Loucy (cell line): ENCODE data around the gene BEGAIN.

Source experiments
- H2AFZ ChIP-seq: fragments of 200-600 bp; sonication (generic); 2 replicates; pipeline ENCODE4 v1.6.0; 2016; ENCODE audit warnings: antibody characterized with exemption, mild to moderate bottlenecking, low read length, moderate library complexity
- H3F3A ChIP-seq: fragments of 200-600 bp; 2 replicates; pipeline ENCODE4 v1.6.0; 2016; ENCODE audit warnings: antibody characterized with exemption, low read depth, mild to moderate bottlenecking
- H3K27me3 ChIP-seq: fragments of 200-600 bp; sonication (generic); 2 replicates; pipeline ENCODE4 v1.6.1; 2014; ENCODE audit warnings: low read length, mild to moderate bottlenecking; ENCODE audit not compliant: insufficient read depth, poor library complexity, severe bottlenecking
- H3K36me3 ChIP-seq: fragments of 200-600 bp; sonication (generic); 2 replicates; pipeline ENCODE4 v1.6.1; 2016; ENCODE audit warnings: low read length; ENCODE audit not compliant: insufficient read depth
- H3K4me1 ChIP-seq: fragments of 200-600 bp; sonication (generic); 2 replicates; pipeline ENCODE4 v1.5.1; 2014; ENCODE audit warnings: low read length, mild to moderate bottlenecking; ENCODE audit not compliant: insufficient read depth, poor library complexity, severe bottlenecking
- H3K4me2 ChIP-seq: fragments of 200-600 bp; sonication (generic); 2 replicates; pipeline ENCODE4 v1.6.0; 2014; ENCODE audit warnings: antibody characterized with exemption, low read length, low read depth, mild to moderate bottlenecking; ENCODE audit not compliant: poor library complexity, severe bottlenecking
- H3K4me3 ChIP-seq: fragments of 200-600 bp; sonication (generic); 2 replicates; pipeline ENCODE4 v1.5.1; 2014; ENCODE audit warnings: low read length, mild to moderate bottlenecking, mixed read lengths; ENCODE audit not compliant: poor library complexity, severe bottlenecking
- H3K79me2 ChIP-seq: fragments of 200-600 bp; sonication (generic); 2 replicates; pipeline ENCODE4 v1.6.1; 2014; ENCODE audit warnings: low read length; ENCODE audit not compliant: insufficient read depth
- H3K9ac ChIP-seq: fragments of 200-600 bp; sonication (generic); 2 replicates; pipeline ENCODE4 v1.6.0; 2014; ENCODE audit warnings: mild to moderate bottlenecking, low read depth, low read length, moderate library complexity; ENCODE audit not compliant: poor library complexity, severe bottlenecking
- H3K9me2 ChIP-seq: fragments of 200-600 bp; sonication (generic); replicated peaks from 2 replicates; pipeline ENCODE4 v1.6.1; 2016; ENCODE audit warnings: low read depth, low read length, mixed read lengths
- H3K9me3 ChIP-seq: fragments of 200-600 bp; sonication (generic); 2 replicates; pipeline ENCODE4 v1.6.1; 2014; ENCODE audit warnings: mild to moderate bottlenecking, antibody characterized with exemption, low read length, low read depth; ENCODE audit not compliant: insufficient read depth
- H4K20me1 ChIP-seq: fragments of 200-600 bp; sonication (generic); 2 replicates; pipeline ENCODE4 v1.6.0; 2014; ENCODE audit warnings: antibody characterized with exemption, low read length, mild to moderate bottlenecking; ENCODE audit not compliant: insufficient read depth, poor library complexity, severe bottlenecking
- CTCF ChIP-seq: fragments of 200-600 bp; sonication (generic); conservative IDR thresholded peaks from 2 replicates; pipeline ENCODE4 v1.5.1; 2014; ENCODE audit warnings: mild to moderate bottlenecking, antibody characterized with exemption, low read length
- EZH2phosphoT487 ChIP-seq: fragments of 200-600 bp; IDR thresholded peaks from 2 replicates; pipeline ENCODE4 v1.6.1; 2018; ENCODE audit warnings: antibody characterized with exemption, mild to moderate bottlenecking, moderate library complexity, borderline replicate concordance

Gene BEGAIN

GRCh38 chr14:100549834-100550625, 37.2 kb downstream of the BEGAIN start:
- Histone ChIP-seq H3K4me1 (peaks cover 29% of the 10 kb centered on the region), H3K27me3 (no peaks in the 10 kb centered on the region), H3K9ac (no peak overlapping the region), H3K9me3 (no peaks in the 10 kb centered on the region), H3K4me3 (no peak overlapping the region), H3K9me2 (no peaks in the 10 kb centered on the region), H3K36me3 (no peaks in the 10 kb centered on the region), H2AFZ (no peak overlapping the region), H3K79me2 (no peaks in the 10 kb centered on the region), H3K4me2 (no peak overlapping the region), H3F3A (no peaks in the 10 kb centered on the region), H4K20me1 (no peaks in the 10 kb centered on the region)
- TF ChIP-seq EZH2phosphoT487, result no peak
- no peak for TF ChIP-seq CTCF

GRCh38 chr14:100548939-100549338, 38.3 kb downstream of the BEGAIN start:
- Histone ChIP-seq H3K9ac (no peak overlapping the region), H3F3A (no peaks in the 10 kb centered on the region), H3K4me2 (no peak overlapping the region), H3K9me3 (no peaks in the 10 kb centered on the region), H3K9me2 (no peaks in the 10 kb centered on the region), H3K36me3 (no peaks in the 10 kb centered on the region), H3K4me1 (peaks cover 29% of the 10 kb centered on the region), H2AFZ (no peak overlapping the region), H3K79me2 (no peaks in the 10 kb centered on the region), H3K27me3 (no peaks in the 10 kb centered on the region), H4K20me1 (no peaks in the 10 kb centered on the region), H3K4me3 (no peak overlapping the region)
- no peak for TF ChIP-seq EZH2phosphoT487
- TF ChIP-seq CTCF, result no peak

- Histone ChIP-seq H3K9me3 (no peaks in the 10 kb centered on the region), H3K36me3 (no peaks in the 10 kb centered on the region), H3F3A (no peaks in the 10 kb centered on the region), H3K4me3 (peak overlapping the region; percentile 51), H4K20me1 (no peaks in the 10 kb centered on the region), H3K4me2 (peak overlapping the region; percentile 67), H2AFZ (no peak overlapping the region), H3K9ac (peak overlapping the region; percentile 33), H3K9me2 (no peaks in the 10 kb centered on the region), H3K4me1 (peaks cover 29% of the 10 kb centered on the region), H3K79me2 (no peaks in the 10 kb centered on the region), H3K27me3 (no peaks in the 10 kb centered on the region)
- TF ChIP-seq CTCF (no peak), EZH2phosphoT487 (no peak)
Measured at GRCh38 chr14:100548295-100548655, 38.9 kb downstream of the BEGAIN start.
